Keratinocyte (primary cell): ENCODE data around the gene CFAP210. TPM values are rescaled to one million over a fixed set of nuclear protein-coding genes. Genes with fewer than 3 reads are reported as not detected.
A peak's percentile ranks its signal among the peaks of the same experiment; 100 is the strongest.

Experiments used
- DNase-seq: peaks from one replicate; pipeline ENCODE4 v3.0.0-alpha.2; 2011; ENCODE audit warnings: low read depth, missing footprints, low spot score
- FAIRE-seq: peaks from 2 replicates; lab custom pipeline; 2011; peaks lifted over from hg19 to GRCh38; lab: Jason Lieb, UNC
- H2AFZ ChIP-seq: 2 replicates; pipeline ENCODE4 v1.6.0; 2012; ENCODE audit warnings: low read length, control low read depth, inconsistent platforms; ENCODE audit not compliant: control insufficient read depth
- H3K27ac ChIP-seq: 2 replicates; pipeline ENCODE4 v1.5.1; 2011; ENCODE audit warnings: low read length; ENCODE audit not compliant: control insufficient read depth, insufficient read depth
- H3K27me3 ChIP-seq: 3 replicates; pipeline ENCODE4 v1.6.0; 2011; ENCODE audit warnings: low read length; ENCODE audit not compliant: control insufficient read depth, insufficient read depth; ENCODE audit errors: extremely low read depth
- H3K36me3 ChIP-seq, 2 experiments: 2 replicates in 1 of 2; 3 replicates in 1 of 2; pipeline ENCODE4 v1.5.1; 2011; ENCODE audit warnings: low read length in 2 of 2, mild to moderate bottlenecking in 1 of 2; ENCODE audit not compliant: control insufficient read depth in 2 of 2, insufficient read depth in 2 of 2; ENCODE audit errors: extremely low read depth in 1 of 2
- H3K4me1 ChIP-seq: 3 replicates; pipeline ENCODE4 v1.5.1; 2011; ENCODE audit warnings: low read length; ENCODE audit not compliant: control insufficient read depth, insufficient read depth; ENCODE audit errors: extremely low read depth
- H3K4me2 ChIP-seq: 3 replicates; pipeline ENCODE4 v1.6.0; 2011; ENCODE audit warnings: low read depth, low read length; ENCODE audit not compliant: control insufficient read depth, insufficient read depth; ENCODE audit errors: extremely low read depth
- H3K4me3 ChIP-seq, 3 experiments: fragments of 200-600 bp in 1 of 3; sonication (generic) in 1 of 3; 2 replicates in 2 of 3; 3 replicates in 1 of 3; pipeline ENCODE4 v1.5.1; 2011 to 2016; ENCODE audit warnings: low read length in 3 of 3, mild to moderate bottlenecking in 3 of 3, control low read depth in 2 of 3, inconsistent platforms in 1 of 3, low read depth in 1 of 3, mixed read lengths in 1 of 3, mixed run types in 1 of 3, moderate library complexity in 1 of 3; ENCODE audit not compliant: control insufficient read depth in 2 of 3, insufficient read depth in 2 of 3; ENCODE audit errors: extremely low read depth in 1 of 3
- H3K79me2 ChIP-seq: 2 replicates; pipeline ENCODE4 v1.6.0; 2012; ENCODE audit warnings: low read length; ENCODE audit not compliant: control insufficient read depth, insufficient read depth
- H3K9ac ChIP-seq: 3 replicates; pipeline ENCODE4 v1.6.0; 2011; ENCODE audit warnings: low read length; ENCODE audit not compliant: control insufficient read depth, insufficient read depth; ENCODE audit errors: extremely low read depth
- H3K9me1 ChIP-seq: 3 replicates; pipeline ENCODE4 v1.6.0; 2011; ENCODE audit warnings: low read length; ENCODE audit not compliant: control insufficient read depth, insufficient read depth; ENCODE audit errors: extremely low read depth
- H3K9me3 ChIP-seq: 2 replicates; pipeline ENCODE4 v1.5.1; 2012; ENCODE audit warnings: low read depth, low read length; ENCODE audit not compliant: control insufficient read depth
- H4K20me1 ChIP-seq: 3 replicates; pipeline ENCODE4 v1.6.0; 2011; ENCODE audit warnings: low read length; ENCODE audit not compliant: control insufficient read depth, insufficient read depth; ENCODE audit errors: extremely low read depth
- EZH2 ChIP-seq: IDR thresholded peaks from one replicate; pipeline ENCODE4 v1.6.1; 2012; ENCODE audit warnings: inconsistent platforms, mild to moderate bottlenecking, low read length, moderate library complexity
- dilution Hi-C: fragments of 300-500 bp; cut with MboI; formaldehyde crosslinking; loops from one replicate; pipeline ENCODE4 v1.7.0; 2020; ENCODE audit warnings: low sequenced_read_pairs; ENCODE audit not compliant: extremely low pct_ligation_motif_present
- polyA plus RNA-seq, 5 experiments: library from polyadenylated mRNA; depleted of rRNA in 3 of 5; stranded (reverse) in 3 of 5; stranded (forward) in 1 of 5; unstranded in 1 of 5; fragments of >200 nt; gene quantifications; 1 replicate in 1 of 5; 2 replicates in 3 of 5; 3 replicates in 1 of 5; pipeline versions ENCODE4 v1.2.1 to v1.2.3, GENCODE V29; 2011 to 2012; ENCODE audit warnings: missing spikeins in 2 of 5, low read depth in 1 of 5, low replicate concordance in 1 of 5
- TF ChIP-seq, protein P1 (sequence below), 3 experiments: IDR thresholded peaks in 1 of 3; conservative IDR thresholded peaks in 1 of 3; optimal IDR thresholded peaks in 1 of 3; 2 replicates in 2 of 3; 3 replicates in 1 of 3; pipeline versions ENCODE3 to v1.5.1; 2011; ENCODE audit warnings: low read length in 3 of 3, mild to moderate bottlenecking in 3 of 3, moderate library complexity in 2 of 3, control low read depth in 1 of 3, inconsistent platforms in 1 of 3; ENCODE audit not compliant: insufficient read depth in 2 of 3; ENCODE audit errors: extremely low read depth in 1 of 3

Gene CFAP210
- polyA plus RNA-seq, 1 donor (not counting 4 experiments of a cell fraction or from before 2014, with no cell fraction given): 0.30 TPM

DNA sequence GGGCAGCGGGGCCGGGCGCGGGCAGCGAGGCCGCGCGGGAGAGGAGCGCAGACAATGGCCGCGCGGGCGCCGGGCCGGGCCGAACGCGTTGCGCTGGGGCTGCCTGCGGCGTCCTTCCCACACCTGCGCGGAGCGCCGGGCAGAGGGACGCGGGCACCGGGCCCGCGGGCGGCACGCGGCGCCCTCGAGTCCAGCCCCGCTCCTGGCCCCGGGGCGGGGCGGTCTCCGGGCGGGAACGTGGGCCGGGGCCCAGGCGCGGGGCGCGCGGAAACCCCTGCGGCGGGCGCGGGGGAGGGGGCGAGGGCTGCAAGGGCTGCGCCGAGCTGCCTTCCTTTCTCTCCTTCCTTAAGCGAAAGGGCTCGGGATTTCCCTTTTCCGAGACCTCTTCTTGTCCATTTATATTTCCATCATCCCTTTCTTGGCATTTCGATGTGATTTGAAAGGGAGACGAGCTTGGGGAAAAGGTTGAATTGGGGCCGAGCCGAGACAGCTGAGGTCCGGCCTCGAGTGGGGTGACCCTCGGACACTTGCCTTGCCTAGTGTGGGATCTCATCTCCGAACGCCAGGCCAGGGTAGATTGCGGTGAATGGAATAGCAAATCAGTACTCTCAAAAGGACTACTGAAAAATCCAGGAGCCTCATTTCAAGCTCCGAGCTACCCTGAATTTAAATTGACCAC is 40.1 kb upstream of the CFAP210 start:
- dilution Hi-C loops: no loop called here
- Histone ChIP-seq H3K4me3 (peak overlapping the region; percentile 51 to 78 (median 67)), H3K79me2 (no peaks in the 10 kb centered on the region), H3K27ac (no peak overlapping the region), H3K9ac (peak overlapping the region; percentile 60), H3K9me1 (no peaks in the 10 kb centered on the region), H2AFZ (peak overlapping the region; percentile 89), H3K9me3 (no peaks in the 10 kb centered on the region), H3K36me3 (no peaks in the 10 kb centered on the region), H3K27me3 (peaks cover 15% of the 10 kb centered on the region), H3K4me1 (peaks cover 6% of the 10 kb centered on the region), H4K20me1 (no peaks in the 10 kb centered on the region), H3K4me2 (peak overlapping the region; percentile 93)
- DNase-seq (no peak), FAIRE-seq (no peak)
- TF ChIP-seq EZH2: no peak
- TF ChIP-seq, protein P1, sequence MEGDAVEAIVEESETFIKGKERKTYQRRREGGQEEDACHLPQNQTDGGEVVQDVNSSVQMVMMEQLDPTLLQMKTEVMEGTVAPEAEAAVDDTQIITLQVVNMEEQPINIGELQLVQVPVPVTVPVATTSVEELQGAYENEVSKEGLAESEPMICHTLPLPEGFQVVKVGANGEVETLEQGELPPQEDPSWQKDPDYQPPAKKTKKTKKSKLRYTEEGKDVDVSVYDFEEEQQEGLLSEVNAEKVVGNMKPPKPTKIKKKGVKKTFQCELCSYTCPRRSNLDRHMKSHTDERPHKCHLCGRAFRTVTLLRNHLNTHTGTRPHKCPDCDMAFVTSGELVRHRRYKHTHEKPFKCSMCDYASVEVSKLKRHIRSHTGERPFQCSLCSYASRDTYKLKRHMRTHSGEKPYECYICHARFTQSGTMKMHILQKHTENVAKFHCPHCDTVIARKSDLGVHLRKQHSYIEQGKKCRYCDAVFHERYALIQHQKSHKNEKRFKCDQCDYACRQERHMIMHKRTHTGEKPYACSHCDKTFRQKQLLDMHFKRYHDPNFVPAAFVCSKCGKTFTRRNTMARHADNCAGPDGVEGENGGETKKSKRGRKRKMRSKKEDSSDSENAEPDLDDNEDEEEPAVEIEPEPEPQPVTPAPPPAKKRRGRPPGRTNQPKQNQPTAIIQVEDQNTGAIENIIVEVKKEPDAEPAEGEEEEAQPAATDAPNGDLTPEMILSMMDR (optimal IDR thresholded peaks at IDR 0.05 in 1 of 3, IDR thresholded peaks at IDR 0.05 in 1 of 3, conservative IDR thresholded peaks at IDR 0.05 in 1 of 3; ENCODE audit: extremely low read depth in 1 of 3, insufficient read depth in 2 of 3, low read length in 3 of 3): no peak

DNA sequence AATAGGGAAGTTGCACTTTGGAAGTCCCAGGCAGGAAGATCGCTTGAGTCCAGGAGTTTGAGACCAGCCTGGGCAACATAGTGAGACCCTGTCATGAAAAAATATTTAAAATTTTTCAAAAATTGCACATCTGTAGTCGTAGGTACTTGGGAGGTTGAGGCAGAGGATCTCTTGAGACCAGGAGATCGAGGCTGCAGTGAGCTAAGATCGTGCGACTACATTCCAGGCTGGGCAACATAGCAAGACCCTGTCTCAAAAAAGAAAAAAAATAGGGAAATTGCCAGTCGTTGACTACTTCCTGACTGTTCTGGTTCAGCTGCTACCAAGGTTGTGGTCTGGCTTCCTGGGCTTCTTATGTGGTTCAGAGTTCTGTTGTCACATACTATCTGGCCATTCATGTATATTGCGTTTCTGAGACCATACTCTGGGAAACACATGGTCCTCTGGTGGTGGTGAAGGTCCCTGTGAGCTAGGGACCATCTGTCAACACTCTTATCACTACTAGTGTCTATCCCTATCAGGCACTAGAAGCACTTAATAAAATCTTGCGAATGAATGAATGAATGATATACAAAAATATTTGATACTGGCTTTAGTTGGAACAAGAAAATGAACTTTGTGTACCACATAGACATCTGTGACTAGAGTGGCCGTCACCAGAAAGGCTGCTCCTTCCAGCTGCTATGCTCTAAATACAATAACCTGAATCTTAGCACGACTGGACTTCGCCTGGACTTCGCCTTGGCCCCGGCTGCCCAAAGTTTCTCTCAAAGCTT is 38.6 kb upstream of the CFAP210 start:
- no peak for FAIRE-seq

More for the DNA sequence above, 38.6 kb upstream of the CFAP210 start:
- Histone ChIP-seq H3K4me1 (peaks cover 6% of the 10 kb centered on the region), H2AFZ (no peak overlapping the region), H3K36me3 (no peaks in the 10 kb centered on the region), H3K27ac (no peak overlapping the region), H3K79me2 (no peaks in the 10 kb centered on the region), H3K9ac (no peak overlapping the region), H3K4me2 (peak overlapping the region; percentile 76), H3K27me3 (peaks cover 15% of the 10 kb centered on the region), H3K9me1 (no peaks in the 10 kb centered on the region), H3K4me3 (peak overlapping the region in 1 of 3 experiments; percentile 63), H3K9me3 (no peaks in the 10 kb centered on the region), H4K20me1 (no peaks in the 10 kb centered on the region)
- dilution Hi-C loops: no loop called here
- DNase-seq: no peak
- TF ChIP-seq EZH2: no peak
- TF ChIP-seq, protein P1 (optimal IDR thresholded peaks at IDR 0.05 in 1 of 3, IDR thresholded peaks at IDR 0.05 in 1 of 3, conservative IDR thresholded peaks at IDR 0.05 in 1 of 3; ENCODE audit: extremely low read depth in 1 of 3, insufficient read depth in 2 of 3, low read length in 3 of 3): no peak
